Measurements from ENCODE around the gene TMEM38B.
"Not testable (repeated sequence)": the region's sequence is repeated elsewhere in the genome, so short reads cannot be mapped to it uniquely, and the experiment has no call there.

The TMEM38B gene

GRCh38 chr9:105681313-105681712, 13.0 kb upstream of the TMEM38B start:
- DNase-seq (ENCODE audit: low read depth in 3 of 3, low spot score in 1 of 3) = no peak

DNA sequence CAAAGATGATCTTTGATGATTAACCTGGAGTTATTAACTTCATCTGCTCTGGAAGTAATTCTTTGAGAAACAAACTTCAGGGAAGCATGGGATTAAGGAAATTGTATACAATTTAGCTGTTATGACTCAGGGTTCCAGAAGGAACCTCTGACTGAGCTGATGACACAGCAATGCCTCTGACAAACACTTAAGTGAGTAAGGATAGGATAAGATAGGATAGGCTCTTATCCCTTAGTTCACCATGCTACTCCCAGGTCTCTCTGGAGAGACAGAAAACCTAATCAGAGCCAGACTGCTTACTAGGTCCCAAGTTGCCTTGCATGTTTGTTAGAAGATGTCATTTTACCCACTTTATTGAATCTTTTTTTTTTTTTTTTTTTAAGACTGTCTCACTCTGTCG, 12.6 kb upstream of the TMEM38B start:
- DNase-seq (ENCODE audit: low read depth in 3 of 3, low spot score in 1 of 3) = no peak

GRCh38 chr9:105683688-105684275, 10.6 kb upstream of the TMEM38B start:
- DNase-seq (ENCODE audit: low read depth in 3 of 3, low spot score in 1 of 3) = no peak

GRCh38 chr9:105686936-105687335, 7.4 kb upstream of the TMEM38B start:
- DNase-seq (ENCODE audit: low read depth in 3 of 3, low spot score in 1 of 3) = no peak

DNA sequence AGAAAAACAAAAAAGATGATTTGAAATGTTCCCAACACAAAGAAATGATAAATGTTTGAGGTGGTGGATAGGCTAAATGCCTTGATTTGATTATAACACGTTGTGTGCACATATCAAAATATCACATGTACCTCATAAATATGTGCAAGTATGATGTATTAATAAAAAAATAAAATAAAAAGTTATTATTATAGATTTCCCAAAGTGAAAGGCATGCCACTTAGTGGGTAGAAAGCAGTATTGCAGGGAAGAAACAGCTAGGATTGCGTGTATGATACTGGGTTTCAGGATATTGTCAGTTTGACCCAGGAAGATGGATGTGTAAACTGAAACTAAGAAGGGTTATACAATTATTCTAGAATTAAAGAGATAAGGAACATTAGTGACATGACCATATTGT, 3.6 kb upstream of the TMEM38B start:
- no peak for DNase-seq (ENCODE audit: low read depth in 3 of 3, low spot score in 1 of 3)

DNA sequence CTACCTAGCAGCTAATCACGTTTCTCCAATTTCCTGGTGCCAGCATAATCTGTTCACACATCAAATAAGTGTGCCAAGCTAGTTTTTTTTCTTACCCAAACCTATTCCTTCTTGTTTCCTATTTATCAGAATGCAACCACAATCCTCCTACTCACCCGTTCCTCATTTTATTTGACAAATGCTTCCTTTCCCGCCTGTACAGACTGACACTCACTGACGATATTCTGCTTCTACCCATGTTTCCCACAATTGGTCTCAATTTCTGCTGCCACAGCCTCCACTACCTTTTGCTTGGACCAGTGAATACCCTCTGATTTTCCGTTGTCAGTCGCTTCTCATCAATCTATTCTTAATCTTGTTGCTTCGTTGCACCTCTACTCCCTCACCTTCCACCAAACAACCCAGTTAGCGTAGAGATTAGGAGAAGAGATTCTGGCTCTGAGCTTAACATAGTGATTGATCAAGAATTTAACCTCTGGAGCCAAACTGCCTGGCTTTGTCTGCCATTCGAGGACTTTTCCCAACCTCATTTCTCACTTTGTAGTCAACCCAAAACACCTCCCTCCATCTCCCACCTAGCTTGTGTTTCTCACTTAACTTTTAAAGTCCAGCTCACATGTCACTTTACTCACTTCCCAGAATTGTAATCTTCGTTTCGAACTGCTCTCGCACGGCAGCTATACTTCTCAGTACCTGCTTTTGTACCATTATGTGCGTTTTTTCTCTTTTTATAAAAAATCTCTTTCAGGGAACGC, 729 bp upstream of the TMEM38B start:
- no peak for DNase-seq (ENCODE audit: low read depth in 3 of 3, low spot score in 1 of 3)

- DNase-seq (ENCODE audit: low read depth in 3 of 3, low spot score in 1 of 3) = peak in 2 of 3 donors; percentile 14 to 27
Measured at GRCh38 chr9:105694848-105695581, 674 bp downstream of the TMEM38B start.

DNA sequence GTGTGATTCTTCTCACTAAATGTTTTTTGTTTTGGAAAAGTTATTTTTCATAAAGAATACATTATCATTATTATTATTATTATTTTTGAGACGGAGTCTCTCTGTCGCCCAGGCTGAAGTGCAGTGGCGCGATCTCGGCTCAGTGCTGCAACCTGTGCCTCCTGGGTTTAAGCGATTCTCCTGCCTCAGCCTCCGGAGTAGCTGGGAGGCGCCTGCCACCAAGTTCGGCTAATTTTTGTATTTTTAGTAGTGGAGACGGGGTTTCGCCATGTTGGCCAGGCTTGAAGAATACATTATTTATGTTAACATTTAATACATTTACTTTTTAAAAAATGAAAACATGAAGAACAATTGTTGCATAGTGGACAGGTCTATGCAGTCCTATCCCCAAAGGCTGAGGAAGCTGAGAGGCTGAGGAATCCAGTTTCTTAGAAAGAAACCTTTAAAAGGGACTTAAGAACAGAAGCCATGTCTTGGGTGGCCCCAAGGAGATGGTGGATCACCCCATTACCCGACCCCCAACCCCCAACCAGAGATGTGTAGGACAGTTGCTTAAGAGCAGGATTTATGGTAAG, 2.0 kb downstream of the TMEM38B start:
- DNase-seq (ENCODE audit: low read depth in 3 of 3, low spot score in 1 of 3) = no peak

DNA sequence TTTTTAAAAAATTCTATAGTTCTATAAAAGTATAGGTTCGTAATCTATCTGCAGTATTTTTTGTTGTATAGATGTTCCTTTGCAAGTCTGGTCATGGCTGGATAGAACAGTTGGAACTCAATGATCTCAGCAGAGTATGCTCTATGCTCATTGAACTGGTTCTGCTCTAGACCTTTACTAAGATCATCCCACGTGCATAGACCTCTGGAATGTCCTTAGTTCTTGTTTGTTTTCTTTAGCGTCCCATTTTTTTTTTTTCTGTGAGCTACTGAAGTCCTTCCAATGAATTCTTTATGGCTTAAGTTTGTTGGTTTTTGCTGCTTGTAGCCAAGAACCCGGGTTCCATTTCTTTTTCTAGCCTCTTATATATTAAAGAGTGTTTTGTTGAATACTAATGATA, 3.5 kb downstream of the TMEM38B start:
- DNase-seq (ENCODE audit: low read depth in 3 of 3, low spot score in 1 of 3) = no peak

- DNase-seq (ENCODE audit: low read depth in 3 of 3, low spot score in 1 of 3) = no peak
Measured at GRCh38 chr9:105698348-105698870, 4.1 kb downstream of the TMEM38B start.

DNA sequence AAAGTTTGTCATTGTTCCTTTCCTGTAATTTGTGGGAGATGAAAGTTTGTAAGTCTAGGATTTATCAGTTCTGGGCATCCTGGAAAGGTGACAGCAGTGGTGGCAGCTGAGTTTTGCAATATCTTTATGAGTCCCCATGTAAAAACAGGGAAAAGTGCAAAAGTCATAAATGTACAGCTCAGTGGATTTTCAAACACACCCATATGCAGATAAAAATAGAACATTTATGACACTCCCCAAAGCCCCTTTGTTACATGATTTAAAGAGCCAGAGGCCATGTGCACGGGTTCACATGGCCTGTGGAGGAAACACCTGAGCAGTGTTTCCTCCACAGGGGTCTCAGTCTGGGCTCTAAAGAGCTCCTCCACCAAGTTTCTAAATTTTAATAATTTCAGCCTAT, 6.3 kb downstream of the TMEM38B start:
- no peak for DNase-seq (ENCODE audit: low read depth in 3 of 3, low spot score in 1 of 3)

DNA sequence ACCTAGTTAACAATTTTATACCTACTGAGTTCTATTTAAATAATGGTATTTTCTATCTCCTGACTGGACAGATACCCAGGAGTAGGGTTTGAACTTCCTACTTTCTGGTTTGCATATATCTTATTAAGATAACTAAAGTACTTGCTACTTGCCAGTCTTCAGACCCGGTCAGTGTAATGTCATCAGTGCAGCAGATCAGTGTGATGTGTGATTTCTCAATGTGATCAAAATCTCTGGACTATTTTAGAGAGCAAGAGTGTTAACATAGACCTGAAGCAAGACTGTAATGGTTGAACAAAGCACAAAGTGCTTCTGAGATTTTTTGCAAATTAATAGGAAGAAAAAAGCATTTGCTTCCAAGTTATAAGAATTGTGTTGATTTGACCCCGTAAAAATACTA, 6.8 kb downstream of the TMEM38B start:
- DNase-seq (ENCODE audit: low read depth in 3 of 3, low spot score in 1 of 3) = no peak

DNA sequence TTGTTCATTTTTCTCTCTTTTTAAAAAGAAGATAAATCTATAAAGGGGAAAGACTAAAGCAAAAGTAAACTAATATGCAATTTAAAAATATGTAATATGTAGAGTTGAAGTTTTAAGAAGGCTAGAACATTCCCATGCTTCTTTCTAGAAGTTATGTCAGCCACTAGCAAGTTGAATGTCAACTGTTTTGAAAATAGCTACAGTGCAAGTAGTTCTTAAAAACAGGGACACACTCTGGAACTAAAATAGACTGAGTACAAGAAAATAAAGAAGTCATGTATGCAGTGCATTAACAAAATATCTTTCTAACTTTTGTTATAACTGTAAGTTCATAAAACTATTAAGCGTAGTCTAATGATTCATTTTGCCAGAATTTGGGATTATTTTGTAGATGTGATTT, 7.9 kb downstream of the TMEM38B start:
- DNase-seq (ENCODE audit: low read depth in 3 of 3, low spot score in 1 of 3) = no peak

DNA sequence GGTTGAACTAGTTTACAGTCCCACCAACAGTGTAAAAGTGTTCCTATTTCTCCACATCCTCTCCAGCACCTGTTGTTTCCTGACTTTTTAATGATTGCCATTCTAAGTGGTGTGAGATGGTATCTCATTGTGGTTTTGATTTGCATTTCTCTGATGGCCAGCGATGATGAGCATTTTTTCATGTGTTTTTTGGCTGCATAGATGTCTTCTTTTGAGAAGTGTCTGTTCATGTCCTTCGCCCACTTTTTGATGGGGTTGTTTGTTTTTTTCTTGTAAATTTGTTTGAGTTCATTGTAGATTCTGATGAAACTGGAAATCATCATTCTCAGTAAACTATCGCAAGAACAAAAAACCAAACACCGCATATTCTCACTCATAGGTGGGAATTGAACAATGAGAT, 9.3 kb downstream of the TMEM38B start:
- DNase-seq (ENCODE audit: low read depth in 3 of 3, low spot score in 1 of 3) = not testable (repeated sequence)

- DNase-seq (ENCODE audit: low read depth in 3 of 3, low spot score in 1 of 3) = no peak
Measured at GRCh38 chr9:105706156-105706555, 11.8 kb downstream of the TMEM38B start.

GRCh38 chr9:105708405-105708804, 14.1 kb downstream of the TMEM38B start:
- no peak for DNase-seq (ENCODE audit: low read depth in 3 of 3, low spot score in 1 of 3)

DNA sequence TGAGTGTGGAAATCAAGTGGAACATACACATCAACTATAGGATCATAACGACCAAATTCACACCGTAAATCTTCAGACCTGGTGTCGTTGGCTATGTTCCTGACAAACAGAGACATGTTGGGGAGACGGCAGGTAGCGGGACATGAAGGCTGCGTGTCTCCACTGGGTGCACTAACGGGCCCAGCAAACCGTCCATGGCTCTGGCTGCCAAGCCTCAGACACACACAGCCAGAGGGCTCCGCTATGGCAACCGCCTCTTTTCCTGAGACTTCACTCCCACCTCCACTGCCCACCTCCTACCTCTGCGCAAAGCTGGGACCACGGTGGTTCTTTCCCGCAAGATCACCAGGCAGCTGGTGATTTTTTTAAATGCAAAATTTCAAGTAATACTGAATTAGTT, 16.3 kb downstream of the TMEM38B start:
- no peak for DNase-seq (ENCODE audit: low read depth in 3 of 3, low spot score in 1 of 3)

DNA sequence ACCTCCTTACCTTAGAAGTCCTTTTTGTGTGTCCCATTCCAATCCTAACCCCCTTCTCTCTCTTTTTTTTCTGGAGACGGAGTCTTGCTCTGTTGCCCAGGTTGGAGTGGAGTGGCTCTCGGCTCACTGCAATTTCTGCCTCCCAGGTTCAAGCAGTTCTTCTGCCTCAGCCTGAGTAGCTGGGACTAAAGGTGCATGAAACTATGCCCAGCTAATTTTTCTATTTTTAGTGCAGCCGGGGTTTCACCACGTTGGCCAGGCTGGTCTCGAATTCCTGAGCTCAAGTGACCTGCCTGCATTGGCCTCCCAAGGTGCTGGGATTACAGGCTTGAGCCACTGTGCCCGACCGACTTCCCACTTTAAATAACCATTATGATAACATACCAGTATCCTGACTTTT, 17.5 kb downstream of the TMEM38B start:
- no peak for DNase-seq (ENCODE audit: low read depth in 3 of 3, low spot score in 1 of 3)

GRCh38 chr9:105712297-105712696, 18.0 kb downstream of the TMEM38B start:
- no peak for DNase-seq (ENCODE audit: low read depth in 3 of 3, low spot score in 1 of 3)

- no peak for DNase-seq (ENCODE audit: low read depth in 3 of 3, low spot score in 1 of 3)
Measured at GRCh38 chr9:105712773-105713172, 18.4 kb downstream of the TMEM38B start.

DNA sequence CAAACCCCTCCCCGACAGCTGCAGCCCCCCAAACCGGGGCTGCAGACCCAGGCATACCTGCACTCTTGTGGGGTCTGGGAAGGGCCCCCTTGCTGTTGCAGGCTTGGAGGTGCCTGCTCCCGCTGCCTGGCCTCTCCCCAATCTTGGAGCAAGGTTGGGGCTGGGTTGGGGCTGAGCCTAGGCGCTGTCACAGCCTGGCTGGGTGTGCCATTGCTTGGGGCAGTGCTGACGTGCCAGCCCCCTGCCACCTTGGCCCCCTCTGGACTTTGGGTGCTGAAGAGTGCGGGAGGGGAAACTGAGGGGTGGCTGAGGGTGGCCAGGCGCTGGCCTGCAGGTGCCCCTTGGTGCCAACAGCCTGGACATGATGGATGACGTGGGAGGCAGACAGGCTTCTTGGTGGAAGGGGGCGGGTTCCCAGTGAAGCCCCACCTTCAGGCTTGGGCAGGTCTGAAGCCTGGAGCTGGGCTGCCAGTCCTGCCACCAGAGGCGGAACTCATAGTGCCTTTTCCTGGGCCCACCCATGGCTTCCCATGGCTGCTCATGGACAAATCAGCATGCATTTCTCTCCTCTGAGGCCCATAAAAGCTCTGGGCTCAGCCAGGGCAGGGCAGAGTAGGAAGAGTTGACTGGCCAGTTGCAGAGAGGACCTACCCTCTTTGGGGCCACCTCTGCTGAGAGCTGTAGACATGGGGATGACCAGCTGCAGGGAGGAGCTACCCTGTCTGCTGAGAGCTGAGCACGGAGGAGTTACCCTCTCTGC, 19.1 kb downstream of the TMEM38B start:
- no peak for DNase-seq (ENCODE audit: low read depth in 3 of 3, low spot score in 1 of 3)

Data from stimulated activated CD4-positive, alpha-beta T cell treated with anti-CD3 and anti-CD28 coated beads, TNF-alpha, amount 100 ng/mL, for 1 hour (primary cell).